ENCODE results near the gene CABP2.

Gene CABP2

GRCh38 chr11:67497656-67498291, 25.5 kb downstream of the CABP2 start:
- no peaks in the 10 kb centered on the region for H3K27me3 ChIP-seq (ENCODE audit: insufficient read depth, low read length, poor library complexity)
- H3K36me3 ChIP-seq (ENCODE audit: insufficient read depth, low read length): peaks cover 92% of the 10 kb centered on the region
- H3K4me2 ChIP-seq (ENCODE audit: insufficient read depth, low read length): no peak overlapping the region
- DNase-seq: no peak
- H3K27ac ChIP-seq (ENCODE audit: low read length): no peak overlapping the region
- peaks cover 7% of the 10 kb centered on the region; the same call in 1 of the 2 replicates for H4K20me1 ChIP-seq (ENCODE audit: insufficient read depth, low read length)
- no peak overlapping the region for H3K9ac ChIP-seq (ENCODE audit: low read depth, low read length)
- H3K9me3 ChIP-seq (ENCODE audit: insufficient read depth, low read length, severe bottlenecking): no peaks in the 10 kb centered on the region
- H3K4me3 ChIP-seq (ENCODE audit: low read depth in 1 of 2, low read length in 2 of 2): no peak overlapping the region
- no peak overlapping the region for H2AFZ ChIP-seq (ENCODE audit: low read depth, low read length)
- peaks cover 7% of the 10 kb centered on the region for H3K79me2 ChIP-seq (ENCODE audit: insufficient read depth, low read length)
- no peak for TF ChIP-seq EZH2 (IDR thresholded peaks at IDR 0.05; ENCODE audit: borderline replicate concordance, low read depth, low read length, severe bottlenecking)
- TF ChIP-seq, protein P1, sequence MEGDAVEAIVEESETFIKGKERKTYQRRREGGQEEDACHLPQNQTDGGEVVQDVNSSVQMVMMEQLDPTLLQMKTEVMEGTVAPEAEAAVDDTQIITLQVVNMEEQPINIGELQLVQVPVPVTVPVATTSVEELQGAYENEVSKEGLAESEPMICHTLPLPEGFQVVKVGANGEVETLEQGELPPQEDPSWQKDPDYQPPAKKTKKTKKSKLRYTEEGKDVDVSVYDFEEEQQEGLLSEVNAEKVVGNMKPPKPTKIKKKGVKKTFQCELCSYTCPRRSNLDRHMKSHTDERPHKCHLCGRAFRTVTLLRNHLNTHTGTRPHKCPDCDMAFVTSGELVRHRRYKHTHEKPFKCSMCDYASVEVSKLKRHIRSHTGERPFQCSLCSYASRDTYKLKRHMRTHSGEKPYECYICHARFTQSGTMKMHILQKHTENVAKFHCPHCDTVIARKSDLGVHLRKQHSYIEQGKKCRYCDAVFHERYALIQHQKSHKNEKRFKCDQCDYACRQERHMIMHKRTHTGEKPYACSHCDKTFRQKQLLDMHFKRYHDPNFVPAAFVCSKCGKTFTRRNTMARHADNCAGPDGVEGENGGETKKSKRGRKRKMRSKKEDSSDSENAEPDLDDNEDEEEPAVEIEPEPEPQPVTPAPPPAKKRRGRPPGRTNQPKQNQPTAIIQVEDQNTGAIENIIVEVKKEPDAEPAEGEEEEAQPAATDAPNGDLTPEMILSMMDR (IDR thresholded peaks at IDR 0.05; ENCODE audit: borderline replicate concordance, extremely low read depth, low read length, poor library complexity, severe bottlenecking): no peak
- H3K4me1 ChIP-seq (ENCODE audit: insufficient read depth, low read length): no peaks in the 10 kb centered on the region
- no peak for ATAC-seq (ENCODE audit: insufficient read depth, low read depth)

- Histone ChIP-seq H3K27me3 (ENCODE audit: insufficient read depth, low read length, poor library complexity) (no peaks in the 10 kb centered on the region), H3K9ac (ENCODE audit: low read depth, low read length) (no peak overlapping the region), H3K36me3 (ENCODE audit: insufficient read depth, low read length) (peaks cover 92% of the 10 kb centered on the region), H3K79me2 (ENCODE audit: insufficient read depth, low read length) (peaks cover under 1% of the 10 kb centered on the region), H3K4me2 (ENCODE audit: insufficient read depth, low read length) (no peak overlapping the region), H3K27ac (ENCODE audit: low read length) (no peak overlapping the region), H2AFZ (ENCODE audit: low read depth, low read length) (no peak overlapping the region), H3K4me1 (ENCODE audit: insufficient read depth, low read length) (no peaks in the 10 kb centered on the region), H4K20me1 (ENCODE audit: insufficient read depth, low read length) (peaks cover 11% of the 10 kb centered on the region; the same call in 1 of the 2 replicates), H3K4me3 (ENCODE audit: low read depth in 1 of 2, low read length in 2 of 2) (no peak overlapping the region), H3K9me3 (ENCODE audit: insufficient read depth, low read length, severe bottlenecking) (no peaks in the 10 kb centered on the region)
- ATAC-seq (ENCODE audit: insufficient read depth, low read depth) (no peak), DNase-seq (no peak)
- TF ChIP-seq, protein P1 (IDR thresholded peaks at IDR 0.05; ENCODE audit: borderline replicate concordance, extremely low read depth, low read length, poor library complexity, severe bottlenecking): no peak
- TF ChIP-seq EZH2 (IDR thresholded peaks at IDR 0.05; ENCODE audit: borderline replicate concordance, low read depth, low read length, severe bottlenecking): no peak
These were observed 27.1 kb downstream of the CABP2 start for GRCh38 chr11:67496113-67496512.

DNA sequence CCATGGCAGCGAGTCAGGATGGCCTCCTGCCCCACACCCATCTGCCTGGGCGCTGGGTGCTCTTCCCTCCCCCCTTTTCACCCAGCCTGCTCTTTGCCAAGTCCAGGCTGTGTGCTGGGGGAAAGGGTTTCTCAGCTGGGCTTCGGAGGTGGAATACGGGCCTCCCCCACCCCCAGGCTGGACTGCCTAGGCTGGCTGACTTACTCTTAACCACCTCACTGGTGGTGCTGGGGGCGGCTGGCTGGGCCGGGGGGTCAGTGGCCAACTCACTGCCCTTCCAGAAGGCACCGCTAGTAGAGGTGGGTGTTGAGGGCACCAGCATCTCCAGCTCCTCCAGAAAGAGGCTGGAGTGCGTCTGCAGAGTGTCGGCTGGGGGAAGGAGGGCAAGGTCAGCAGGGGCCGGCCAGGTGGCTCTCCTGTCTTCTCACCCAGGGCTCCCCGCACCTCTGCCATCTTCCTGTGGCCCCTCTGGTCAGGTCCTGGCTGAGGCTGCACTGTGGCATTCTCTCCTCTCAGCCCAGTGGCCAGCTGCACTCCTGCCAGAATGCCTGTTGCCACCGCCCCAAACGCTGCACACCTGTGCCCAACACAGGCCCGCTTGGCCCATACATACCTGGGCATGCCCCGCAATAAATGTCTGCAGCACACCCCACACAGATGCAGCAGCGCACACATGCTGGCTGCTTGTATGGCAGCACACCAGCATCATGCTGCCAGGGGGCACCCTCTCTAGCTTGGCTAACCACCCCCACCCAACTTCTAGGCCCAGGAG, 27.8 kb downstream of the CABP2 start:
- Histone ChIP-seq H3K79me2 (ENCODE audit: insufficient read depth, low read length) (no peaks in the 10 kb centered on the region), H3K4me1 (ENCODE audit: insufficient read depth, low read length) (no peaks in the 10 kb centered on the region), H3K9ac (ENCODE audit: low read depth, low read length) (no peak overlapping the region), H3K9me3 (ENCODE audit: insufficient read depth, low read length, severe bottlenecking) (no peaks in the 10 kb centered on the region), H3K4me2 (ENCODE audit: insufficient read depth, low read length) (no peak overlapping the region), H3K27ac (ENCODE audit: low read length) (no peak overlapping the region), H3K4me3 (ENCODE audit: low read depth in 1 of 2, low read length in 2 of 2) (no peak overlapping the region), H4K20me1 (ENCODE audit: insufficient read depth, low read length) (peaks cover 15% of the 10 kb centered on the region), H3K36me3 (ENCODE audit: insufficient read depth, low read length) (peaks cover 95% of the 10 kb centered on the region), H2AFZ (ENCODE audit: low read depth, low read length) (no peak overlapping the region), H3K27me3 (ENCODE audit: insufficient read depth, low read length, poor library complexity) (no peaks in the 10 kb centered on the region)
- DNase-seq (no peak), ATAC-seq (ENCODE audit: insufficient read depth, low read depth) (no peak)
- TF ChIP-seq, protein P1 (IDR thresholded peaks at IDR 0.05; ENCODE audit: borderline replicate concordance, extremely low read depth, low read length, poor library complexity, severe bottlenecking): no peak
- TF ChIP-seq EZH2 (IDR thresholded peaks at IDR 0.05; ENCODE audit: borderline replicate concordance, low read depth, low read length, severe bottlenecking): no peak

Data from DND-41 (cell line).